HL-60 (cell line): ENCODE results near the gene CPN2.

Experiments used
- SPI1 ChIP-seq: IDR thresholded peaks from 2 replicates; pipeline ENCODE4 v1.6.1; 2012; ENCODE audit warnings: low read depth, mild to moderate bottlenecking, borderline replicate concordance
- TF ChIP-seq, protein P1 (sequence below): IDR thresholded peaks from one replicate; pipeline ENCODE4 v1.5.1; 2011; ENCODE audit warnings: low read length, control low read depth, inconsistent platforms; ENCODE audit not compliant: insufficient read depth

DNA sequence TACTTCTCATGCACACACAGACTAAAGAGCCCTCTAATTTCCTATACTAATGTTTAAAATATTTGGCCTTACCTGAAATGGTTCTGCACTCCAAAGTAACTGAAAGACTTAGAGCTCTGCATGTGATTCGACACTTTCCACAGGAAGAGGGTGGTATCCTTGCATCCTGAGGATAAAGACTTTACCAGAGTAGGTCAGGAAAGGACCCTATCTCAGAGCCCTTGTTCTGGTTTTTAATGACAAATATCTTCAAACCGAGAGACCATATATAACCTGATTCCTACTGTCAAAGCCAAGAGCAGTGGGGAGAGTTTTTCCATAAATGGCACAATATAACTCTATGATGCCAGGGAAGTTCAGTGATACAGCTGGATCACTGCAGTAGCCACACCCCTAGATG is 48.0 kb upstream of the CPN2 start, which contains the start of gene GP5:
- TF ChIP-seq, protein P1, sequence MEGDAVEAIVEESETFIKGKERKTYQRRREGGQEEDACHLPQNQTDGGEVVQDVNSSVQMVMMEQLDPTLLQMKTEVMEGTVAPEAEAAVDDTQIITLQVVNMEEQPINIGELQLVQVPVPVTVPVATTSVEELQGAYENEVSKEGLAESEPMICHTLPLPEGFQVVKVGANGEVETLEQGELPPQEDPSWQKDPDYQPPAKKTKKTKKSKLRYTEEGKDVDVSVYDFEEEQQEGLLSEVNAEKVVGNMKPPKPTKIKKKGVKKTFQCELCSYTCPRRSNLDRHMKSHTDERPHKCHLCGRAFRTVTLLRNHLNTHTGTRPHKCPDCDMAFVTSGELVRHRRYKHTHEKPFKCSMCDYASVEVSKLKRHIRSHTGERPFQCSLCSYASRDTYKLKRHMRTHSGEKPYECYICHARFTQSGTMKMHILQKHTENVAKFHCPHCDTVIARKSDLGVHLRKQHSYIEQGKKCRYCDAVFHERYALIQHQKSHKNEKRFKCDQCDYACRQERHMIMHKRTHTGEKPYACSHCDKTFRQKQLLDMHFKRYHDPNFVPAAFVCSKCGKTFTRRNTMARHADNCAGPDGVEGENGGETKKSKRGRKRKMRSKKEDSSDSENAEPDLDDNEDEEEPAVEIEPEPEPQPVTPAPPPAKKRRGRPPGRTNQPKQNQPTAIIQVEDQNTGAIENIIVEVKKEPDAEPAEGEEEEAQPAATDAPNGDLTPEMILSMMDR, result no peak
- no peak for TF ChIP-seq SPI1
